HepG2 (cell line): ENCODE measurements around the gene DYRK2. TPM values are rescaled to one million over a fixed set of nuclear protein-coding genes. Genes with fewer than 3 reads are reported as not detected.

Experiments used
- ATAC-seq: fragments of 200-7000 bp; cut with Tn5 transposase; 3 replicates; pipeline ENCODE4 v1.9.1; 2020; ENCODE audit warnings: mild to moderate bottlenecking, moderate library complexity
- BruUV-seq: library from RNA; stranded (reverse); fragments of 400-500 nt; replicated peaks from 2 replicates; lab custom pipeline; 2021; lab: Mats Ljungman, UMichigan
- CTCF ChIA-PET: fragments of 300-600 bp; formaldehyde crosslinking; extraction: SDS; loops from one replicate; lab custom pipeline; 2021; ENCODE audit warnings: low total read pairs, inconsistent platforms, low intra/inter-chr PET ratio; lab: Yijun Ruan, JAX
- POLR2A ChIA-PET: fragments of 350-600 bp; sonication (Branson Sonifier 250); formaldehyde crosslinking; loops from one replicate; lab custom pipeline; 2020; ENCODE audit warnings: antibody characterized with exemption, inconsistent platforms; lab: Yijun Ruan, JAX
- DNase-seq: peaks from one replicate; pipeline ENCODE4 v3.0.0-alpha.2; 2015; ENCODE audit warnings: low spot score
- FAIRE-seq: peaks from 3 replicates; lab custom pipeline; 2011; peaks lifted over from hg19 to GRCh38; lab: Jason Lieb, UNC
- H2AFZ ChIP-seq: one replicate; pipeline ENCODE4 v1.6.1; 2011; ENCODE audit warnings: low read length, inconsistent platforms
- H3K27ac ChIP-seq: fragments of 300-600 bp; 3 replicates; pipeline ENCODE4 v1.8.0; 2011; ENCODE audit warnings: mixed run types, mild to moderate bottlenecking, mixed read lengths, low read length, inconsistent platforms; ENCODE audit not compliant: insufficient read depth; ENCODE audit errors: extremely low read length
- H3K27me3 ChIP-seq, 2 experiments: fragments of 200-600 bp in 1 of 2; 2 replicates in 1 of 2; 3 replicates in 1 of 2; pipeline versions ENCODE4 v1.6.0 to v1.8.0; 2011; ENCODE audit warnings: low read length in 2 of 2, mild to moderate bottlenecking in 2 of 2, moderate library complexity in 2 of 2, inconsistent platforms in 1 of 2; ENCODE audit not compliant: insufficient read depth in 2 of 2, control insufficient read depth in 1 of 2
- H3K36me3 ChIP-seq, 2 experiments: fragments of 200-600 bp in 1 of 2; replicated peaks in 1 of 2; 2 replicates in 1 of 2; 3 replicates in 1 of 2; pipeline versions ENCODE4 v1.5.1 to v1.8.0; 2011; ENCODE audit warnings: low read length in 2 of 2, inconsistent platforms in 1 of 2; ENCODE audit not compliant: insufficient read depth in 2 of 2, control insufficient read depth in 1 of 2
- H3K4me1 ChIP-seq: 2 replicates; pipeline ENCODE4 v1.5.1; 2012; ENCODE audit warnings: low read length, inconsistent platforms; ENCODE audit not compliant: insufficient read depth
- H3K4me2 ChIP-seq: 2 replicates; pipeline ENCODE4 v1.6.0; 2011; ENCODE audit warnings: low read depth, low read length, inconsistent platforms
- H3K4me3 ChIP-seq, 3 experiments: fragments of 200-600 bp in 1 of 3; sonication (generic), shearing (Covaris generic) in 1 of 3; replicated peaks in 1 of 3; 2 replicates each; pipeline ENCODE4 v1.5.1; 2011 to 2016; ENCODE audit warnings: low read length in 3 of 3, inconsistent platforms in 2 of 3, low read depth in 2 of 3, mild to moderate bottlenecking in 2 of 3, control low read depth in 1 of 3, mixed read lengths in 1 of 3; ENCODE audit not compliant: insufficient read depth in 1 of 3
- H3K79me2 ChIP-seq: one replicate; pipeline ENCODE4 v1.6.1; 2011; ENCODE audit warnings: low read length, inconsistent platforms; ENCODE audit not compliant: insufficient read depth
- H3K9ac ChIP-seq: 2 replicates; pipeline ENCODE4 v1.6.0; 2011; ENCODE audit warnings: mild to moderate bottlenecking, low read depth, low read length, inconsistent platforms; ENCODE audit not compliant: insufficient read depth
- H3K9me3 ChIP-seq: 2 replicates; pipeline ENCODE4 v1.5.1; 2012; ENCODE audit warnings: mild to moderate bottlenecking, low read length
- H4K20me1 ChIP-seq: 2 replicates; pipeline ENCODE4 v1.6.0; 2011; ENCODE audit warnings: inconsistent platforms, mild to moderate bottlenecking, low read length, moderate library complexity; ENCODE audit not compliant: insufficient read depth
- ADNP ChIP-seq: sonication (generic); formaldehyde crosslinking; IDR thresholded peaks from 2 replicates; pipeline ENCODE4 v1.4.0; 2020; ENCODE audit warnings: missing genetic modification reagents
- ARID2 ChIP-seq: sonication (generic); formaldehyde crosslinking; IDR thresholded peaks from 2 replicates; pipeline ENCODE4 v1.8.1; 2022; ENCODE audit warnings: mild to moderate bottlenecking, missing genetic modification reagents, borderline replicate concordance
- CBX2 ChIP-seq, 2 experiments: fragments of 200-600 bp in 1 of 2; sonication (generic); formaldehyde crosslinking in 1 of 2; IDR thresholded peaks; 2 replicates each; pipeline versions ENCODE4 v1.7.0 to v1.8.1; 2018 to 2022; ENCODE audit warnings: low read depth in 2 of 2, low read length in 1 of 2, mild to moderate bottlenecking in 1 of 2, missing genetic modification reagents in 1 of 2
- SNAPC5 ChIP-seq: sonication (generic); formaldehyde crosslinking; IDR thresholded peaks from 2 replicates; pipeline ENCODE4 v1.8.1; 2023; ENCODE audit warnings: mild to moderate bottlenecking, missing genetic modification reagents, borderline replicate concordance
- THYN1 ChIP-seq: sonication (generic); formaldehyde crosslinking; IDR thresholded peaks from 2 replicates; pipeline ENCODE4 v1.8.1; 2023; ENCODE audit warnings: low read depth, mild to moderate bottlenecking, moderate library complexity, missing genetic modification reagents, borderline replicate concordance
- ZNF207 ChIP-seq: fragments of 450-650 bp; IDR thresholded peaks from 2 replicates; pipeline ENCODE4 v1.6.1; 2016; ENCODE audit warnings: antibody characterized with exemption, borderline replicate concordance
- ZNF343 ChIP-seq: sonication (generic); formaldehyde crosslinking; IDR thresholded peaks from 2 replicates; pipeline ENCODE4 v1.4.0; 2020; ENCODE audit warnings: mild to moderate bottlenecking, missing genetic modification reagents
- WGBS: methylation state at CpG from one replicate; pipeline ENCODE4 v1.1.6; 2017; ENCODE audit warnings: low lambda C conversion rate; 5-methylcytosine and 5-hydroxymethylcytosine counted together
- in situ Hi-C: cut with HindIII; loops from 2 replicates; pipeline ENCODE4 v1.10.0; 2017; ENCODE audit warnings: low pct_unique_long_range_greater_than_20kb; ENCODE audit not compliant: extremely low pct_ligation_motif_present
- intact Hi-C: fragments of 100-400 bp; cut with micrococcal nuclease; formaldehyde crosslinking; loops from one replicate; pipeline ENCODE4 v1.10.0; 2022; ENCODE audit not compliant: unreplicated experiment
- polyA plus RNA-seq, 8 experiments: library from polyadenylated mRNA; depleted of rRNA in 3 of 8; stranded (reverse) in 7 of 8; unstranded in 1 of 8; fragments of >200 nt; fragmentation: Illumina TruSeq in 4 of 8; extraction: Trizol in 4 of 8; gene quantifications; 2 replicates each; pipeline versions ENCODE4 v1.2.1 to v1.2.3, GENCODE V29; 2011 to 2016; ENCODE audit warnings: low read depth in 4 of 8, missing spikeins in 1 of 8, mixed read lengths in 1 of 8; ENCODE audit not compliant: insufficient read depth in 1 of 8
- total RNA-seq, 5 experiments: library from RNA; depleted of rRNA; stranded (reverse); fragments of >200 nt; fragmentation: Illumina TruSeq; extraction: Trizol; gene quantifications; 2 replicates each; pipeline ENCODE4 v1.2.3, GENCODE V29; 2016; ENCODE audit warnings: low read depth in 1 of 5

The DYRK2 gene
- total and polyA plus RNA-seq, 2 of the 13 experiments (the other 11 are each of a cell fraction or from before 2014, with no cell fraction given) = 8.2 to 11.5 TPM

GRCh38 chr12:67681105-67681778, 32.7 kb downstream of the DYRK2 start:
- H4K20me1 ChIP-seq = no peaks in the 10 kb centered on the region
- H3K9me3 ChIP-seq = no peaks in the 10 kb centered on the region
- H3K4me1 ChIP-seq = no peaks in the 10 kb centered on the region
- no TSS peak for BruUV-seq
- POLR2A ChIA-PET = no interaction called here
- H3K79me2 ChIP-seq = no peaks in the 10 kb centered on the region
- no peaks in the 10 kb centered on the region for H3K36me3 ChIP-seq
- ATAC-seq (no peak), DNase-seq (no peak), FAIRE-seq (no peak)
- no peaks in the 10 kb centered on the region for H3K27me3 ChIP-seq
- no peak overlapping the region for H2AFZ ChIP-seq
- in situ Hi-C loops = no loop called here
- CTCF ChIA-PET = no interaction called here
- WGBS = 30% methylated on average over 4 of the region's 4 CpGs
- no peak overlapping the region for H3K4me3 ChIP-seq
- H3K27ac ChIP-seq = no peak overlapping the region
- no peak for TF ChIP-seq ZNF207
- no peak for TF ChIP-seq THYN1 (CRISPR knock-in tag)
- TF ChIP-seq CBX2 (IDR thresholded peaks at IDR 0.05; ENCODE audit: low read depth, low read length) = no peak
- TF ChIP-seq CBX2 (CRISPR knock-in tag; IDR thresholded peaks at IDR 0.05; ENCODE audit: low read depth) = no peak
- TF ChIP-seq ADNP (CRISPR knock-in tag) = no peak
- TF ChIP-seq SNAPC5 (CRISPR knock-in tag) = no peak
- no peak for TF ChIP-seq ZNF343 (CRISPR knock-in tag)
- no peak for TF ChIP-seq ARID2 (CRISPR knock-in tag)
- intact Hi-C loops = no loop called here
- no peak overlapping the region for H3K4me2 ChIP-seq
- no peak overlapping the region for H3K9ac ChIP-seq
